RPMI8226 (cell line): Measurements from ENCODE around the gene FIGNL1.

Source experiments
- DNase-seq: peaks from one replicate; pipeline ENCODE4 v3.0.0-alpha.2; 2015

Gene FIGNL1

GRCh38 chr7:50449881-50450589, at the start of gene FIGNL1:
Gene FIGNL1, minus strand, starts transcription at chr7:50450350. Its CDS starts 3,063 bp downstream, at chr7:50447287.
- DNase-seq: peak; percentile 94

GRCh38 chr7:50499092-50499491, 48.9 kb upstream of the FIGNL1 start:
- DNase-seq: no peak

GRCh38 chr7:50497968-50498367, 47.8 kb upstream of the FIGNL1 start:
- no peak for DNase-seq

GRCh38 chr7:50497068-50497642, 47.0 kb upstream of the FIGNL1 start:
- DNase-seq: no peak

- DNase-seq: no peak
Observed at GRCh38 chr7:50496569-50496968, 46.4 kb upstream of the FIGNL1 start.

GRCh38 chr7:50495746-50496145, 45.6 kb upstream of the FIGNL1 start:
- no peak for DNase-seq

- no peak for DNase-seq
Observed at GRCh38 chr7:50492770-50493519, 42.8 kb upstream of the FIGNL1 start.

GRCh38 chr7:50491943-50492342, 41.8 kb upstream of the FIGNL1 start:
- DNase-seq: no peak

GRCh38 chr7:50491209-50491608, 41.1 kb upstream of the FIGNL1 start:
- DNase-seq: no peak

GRCh38 chr7:50488379-50488778, 38.2 kb upstream of the FIGNL1 start:
- DNase-seq: no peak

- no peak for DNase-seq
Observed at GRCh38 chr7:50486512-50486911, 36.4 kb upstream of the FIGNL1 start.

- DNase-seq: no peak
Observed at GRCh38 chr7:50481867-50482266, 31.7 kb upstream of the FIGNL1 start.

- DNase-seq: no peak
Observed at GRCh38 chr7:50480797-50481196, 30.6 kb upstream of the FIGNL1 start.

GRCh38 chr7:50479743-50480517, 29.8 kb upstream of the FIGNL1 start:
- DNase-seq: no peak

- DNase-seq: no peak
Observed at GRCh38 chr7:50477640-50478039, 27.5 kb upstream of the FIGNL1 start.

GRCh38 chr7:50476953-50477625, 26.9 kb upstream of the FIGNL1 start:
- no peak for DNase-seq

- DNase-seq: no peak
Observed at GRCh38 chr7:50475340-50475739, 25.2 kb upstream of the FIGNL1 start.

GRCh38 chr7:50474382-50475160, 24.4 kb upstream of the FIGNL1 start:
- DNase-seq: no peak

GRCh38 chr7:50473531-50473930, 23.4 kb upstream of the FIGNL1 start:
- no peak for DNase-seq

GRCh38 chr7:50472427-50472826, 22.3 kb upstream of the FIGNL1 start:
- no peak for DNase-seq

- DNase-seq: no peak
Observed at GRCh38 chr7:50471970-50472369, 21.8 kb upstream of the FIGNL1 start.
